AG10803 (cell line): Measurements from ENCODE around the gene CSH1.
"Not testable (repeated sequence)": the region's sequence is repeated elsewhere in the genome, so short reads cannot be mapped to it uniquely, and the experiment has no call there.

Experiments
- DNase-seq: peaks from one replicate; pipeline ENCODE4 v3.0.0; 2010; ENCODE audit warnings: low read depth
- H3K4me3 ChIP-seq: 2 replicates; pipeline ENCODE4 v1.5.1; 2011; ENCODE audit warnings: mild to moderate bottlenecking, low read length, control low read depth
- TF ChIP-seq, protein P1 (sequence below): conservative IDR thresholded peaks from 2 replicates; pipeline ENCODE4 v1.5.1; 2011; ENCODE audit warnings: mild to moderate bottlenecking, low read length, control low read depth, inconsistent platforms

Gene CSH1

DNA sequence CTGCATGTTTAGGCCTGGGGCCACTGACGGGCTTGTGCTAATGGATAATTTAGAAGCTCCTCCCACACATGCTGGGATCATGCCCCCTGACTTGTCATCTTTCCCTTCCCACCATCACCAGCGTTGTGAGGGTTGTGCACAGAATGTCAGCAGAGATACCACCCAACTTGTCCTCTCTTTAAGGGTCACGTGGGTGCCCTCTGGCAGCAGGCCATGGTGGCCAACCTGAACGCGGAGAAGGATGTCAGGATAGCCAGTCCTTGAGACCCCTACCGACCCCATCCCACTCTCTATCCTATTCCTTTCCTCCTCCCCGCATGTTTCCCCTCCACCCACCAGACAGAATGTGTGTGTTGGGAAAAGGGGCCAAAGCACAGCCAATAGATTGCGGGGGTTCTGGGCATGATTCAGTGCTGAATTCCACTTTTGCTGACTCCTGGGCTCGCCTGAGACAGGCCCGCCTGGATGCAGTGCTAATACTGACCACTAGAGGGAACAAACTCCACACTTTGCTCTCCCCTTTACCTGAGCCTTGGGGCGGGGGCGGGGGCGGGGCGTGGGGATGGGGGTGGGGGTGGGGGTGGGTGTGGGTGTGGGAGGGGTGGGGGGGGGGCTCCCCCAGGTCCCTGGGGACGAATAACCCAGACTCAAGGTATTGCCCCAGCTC, 14.3 kb downstream of the CSH1 start, which contains the start of gene GH2:
Gene GH2 (minus strand): TSS at position 10 of the 667 bp plus-strand sequence. CDS start 143 bp downstream, outside the sequence.
- no peak within 1 kb of the TSS for H3K4me3 ChIP-seq
- peak; percentile 36 for DNase-seq
- TF ChIP-seq, protein P1, sequence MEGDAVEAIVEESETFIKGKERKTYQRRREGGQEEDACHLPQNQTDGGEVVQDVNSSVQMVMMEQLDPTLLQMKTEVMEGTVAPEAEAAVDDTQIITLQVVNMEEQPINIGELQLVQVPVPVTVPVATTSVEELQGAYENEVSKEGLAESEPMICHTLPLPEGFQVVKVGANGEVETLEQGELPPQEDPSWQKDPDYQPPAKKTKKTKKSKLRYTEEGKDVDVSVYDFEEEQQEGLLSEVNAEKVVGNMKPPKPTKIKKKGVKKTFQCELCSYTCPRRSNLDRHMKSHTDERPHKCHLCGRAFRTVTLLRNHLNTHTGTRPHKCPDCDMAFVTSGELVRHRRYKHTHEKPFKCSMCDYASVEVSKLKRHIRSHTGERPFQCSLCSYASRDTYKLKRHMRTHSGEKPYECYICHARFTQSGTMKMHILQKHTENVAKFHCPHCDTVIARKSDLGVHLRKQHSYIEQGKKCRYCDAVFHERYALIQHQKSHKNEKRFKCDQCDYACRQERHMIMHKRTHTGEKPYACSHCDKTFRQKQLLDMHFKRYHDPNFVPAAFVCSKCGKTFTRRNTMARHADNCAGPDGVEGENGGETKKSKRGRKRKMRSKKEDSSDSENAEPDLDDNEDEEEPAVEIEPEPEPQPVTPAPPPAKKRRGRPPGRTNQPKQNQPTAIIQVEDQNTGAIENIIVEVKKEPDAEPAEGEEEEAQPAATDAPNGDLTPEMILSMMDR: peak; percentile 66

DNA sequence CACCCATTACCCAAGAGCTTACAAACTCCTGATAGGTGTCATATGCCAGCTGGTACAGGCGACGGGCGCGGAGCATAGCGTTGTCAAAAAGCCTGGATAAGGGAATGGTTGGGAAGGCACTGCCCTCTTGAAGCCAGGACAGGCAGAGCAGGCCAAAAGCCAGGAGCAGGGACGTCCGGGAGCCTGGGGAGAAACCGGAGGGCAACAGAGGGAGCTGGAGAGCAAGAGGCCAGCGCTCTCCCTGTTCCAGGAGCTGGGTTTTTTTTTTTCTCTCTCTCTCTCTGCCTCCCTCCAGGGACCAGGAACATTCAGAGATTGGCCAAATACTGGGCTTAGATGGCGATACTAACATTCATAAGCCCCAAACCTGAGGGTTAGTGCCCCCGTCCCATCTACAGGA, 15.0 kb downstream of the CSH1 start:
- not testable (repeated sequence) for DNase-seq, H3K4me3 ChIP-seq
- TF ChIP-seq, protein P1: 0 out of 2 replicates have a peak, but pooled peaks have one; percentile 20

- no peak for DNase-seq
- H3K4me3 ChIP-seq: no peak overlapping the region
- TF ChIP-seq, protein P1: no peak
Measured at GRCh38 chr17:63880706-63881105, 15.7 kb downstream of the CSH1 start.

- not testable (repeated sequence) for H3K4me3 ChIP-seq, DNase-seq
Measured at GRCh38 chr17:63878413-63878812, 18.0 kb downstream of the CSH1 start.

- not testable (repeated sequence) for H3K4me3 ChIP-seq, DNase-seq
Measured at GRCh38 chr17:63874693-63875092, 21.7 kb downstream of the CSH1 start.

GRCh38 chr17:63874061-63874626, 22.2 kb downstream of the CSH1 start:
- not testable (repeated sequence) for DNase-seq, H3K4me3 ChIP-seq

GRCh38 chr17:63873577-63873976, 22.8 kb downstream of the CSH1 start, which contains the start of gene CSH2:
CSH2 (minus strand) TSS chr17:63873677; CDS start chr17:63873614, 63 bp downstream.
- not testable (repeated sequence) for H3K4me3 ChIP-seq, DNase-seq

DNA sequence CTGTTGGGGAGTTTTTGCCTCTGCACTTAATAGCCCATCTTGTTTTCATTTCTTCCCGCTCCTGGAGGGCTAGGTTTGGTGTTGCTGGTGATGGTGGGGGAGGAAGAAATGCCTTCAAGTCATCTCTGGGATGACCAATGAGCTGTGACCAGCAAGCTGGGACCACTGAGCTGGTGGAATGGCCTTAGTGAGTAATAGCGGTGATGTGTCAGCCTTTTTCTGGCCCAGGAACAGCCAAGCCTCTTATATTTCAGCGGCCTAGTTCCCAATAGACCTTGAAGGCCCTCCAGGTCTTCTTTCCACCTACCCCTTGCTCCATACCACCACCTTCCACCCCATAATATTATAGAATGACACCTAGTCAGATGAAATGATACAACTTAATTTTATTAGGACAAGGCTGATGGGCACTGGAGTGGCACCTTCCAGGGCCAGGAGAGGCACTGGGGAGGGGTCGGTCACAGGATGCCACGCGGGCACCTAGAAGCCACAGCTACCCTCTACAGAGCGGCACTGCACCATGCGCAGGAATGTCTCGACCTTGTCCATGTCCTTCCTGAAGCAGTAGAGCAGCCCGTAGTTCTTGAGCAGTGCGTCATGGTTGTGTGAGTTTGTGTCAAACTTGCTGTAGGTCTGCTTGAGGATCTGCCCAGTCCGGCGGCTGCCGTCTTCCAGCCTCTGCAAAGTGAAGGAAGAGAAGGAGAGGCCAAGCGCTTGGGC, 24.6 kb downstream of the CSH1 start:
- H3K4me3 ChIP-seq, DNase-seq: not testable (repeated sequence)

- H3K4me3 ChIP-seq: not testable (repeated sequence)
- DNase-seq: peak; percentile 65
Measured at GRCh38 chr17:63870292-63870665, 26.1 kb downstream of the CSH1 start.

DNA sequence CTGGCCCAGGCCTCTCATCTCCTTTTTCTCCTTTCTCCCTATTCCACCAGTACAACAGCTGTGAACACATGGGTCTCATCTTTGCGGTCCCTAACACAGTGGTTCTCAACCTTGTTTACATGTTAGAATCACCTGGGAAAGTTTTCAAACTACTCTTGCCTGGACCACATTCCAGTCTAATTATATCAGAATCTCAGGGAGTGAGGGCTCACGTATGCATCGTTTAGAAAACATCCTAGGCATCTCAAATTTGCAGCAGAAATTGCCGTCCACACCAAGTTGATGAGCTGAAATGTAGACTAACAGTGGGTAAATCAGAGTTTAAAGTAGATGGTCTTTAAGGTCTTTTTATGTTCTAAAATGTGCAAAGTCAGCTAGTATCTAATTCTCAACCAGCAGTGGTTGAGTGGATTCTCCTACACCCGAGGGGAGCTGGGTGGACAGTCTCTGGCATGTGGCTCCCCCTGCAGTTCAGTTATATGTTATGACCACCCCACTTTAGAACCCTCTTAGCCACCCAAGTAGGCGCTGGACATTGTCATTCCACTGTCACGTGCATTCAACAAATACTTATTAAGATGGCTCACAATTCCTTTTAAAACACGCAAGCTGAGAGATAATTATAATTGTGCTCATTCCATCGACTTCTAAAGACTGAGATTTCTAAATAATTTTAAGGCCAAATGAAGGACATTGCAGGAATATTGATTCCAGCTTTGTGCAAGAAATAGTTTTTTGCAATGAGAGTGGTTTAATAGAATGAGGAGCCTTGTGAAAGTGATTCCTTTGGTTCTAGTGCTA, 26.7 kb downstream of the CSH1 start:
- TF ChIP-seq, protein P1: peak; percentile 29
- peak; percentile 69 for DNase-seq
- H3K4me3 ChIP-seq: not testable (repeated sequence)
